Neural progenitor cell (in vitro differentiated cells): ENCODE measurements around the gene CTDSP2.

Experiments
- EZH2 ChIP-seq: fragments of 200-600 bp; sonication (generic); IDR thresholded peaks from 2 replicates; pipeline ENCODE4 v1.6.1; 2017; ENCODE audit warnings: antibody characterized with exemption, mild to moderate bottlenecking, moderate library complexity
- TF ChIP-seq, protein P1 (sequence below): fragments of 200-600 bp; sonication (generic); IDR thresholded peaks from 2 replicates; pipeline ENCODE4 v1.5.1; 2017; ENCODE audit warnings: antibody characterized with exemption, mild to moderate bottlenecking

DNA sequence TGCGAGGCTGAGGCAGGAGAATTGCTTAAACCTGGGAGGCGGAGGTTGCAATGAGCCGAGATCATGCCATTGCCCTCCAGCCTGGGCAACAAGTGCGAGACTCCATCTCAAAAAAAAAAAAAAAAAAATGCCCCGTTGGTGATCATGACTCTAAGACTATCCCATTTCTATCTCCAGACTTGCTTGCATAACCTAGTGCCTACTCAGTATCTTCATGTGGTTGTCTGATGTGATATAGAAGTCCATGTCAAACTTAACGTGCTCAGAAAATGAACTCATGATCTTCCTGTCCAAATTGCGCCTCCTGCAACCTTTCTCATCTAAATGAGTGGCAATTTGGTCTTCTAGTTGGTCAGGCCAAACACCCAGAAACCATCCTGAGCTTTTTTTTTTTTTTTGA, 68.6 kb downstream of the CTDSP2 start:
- TF ChIP-seq, protein P1, sequence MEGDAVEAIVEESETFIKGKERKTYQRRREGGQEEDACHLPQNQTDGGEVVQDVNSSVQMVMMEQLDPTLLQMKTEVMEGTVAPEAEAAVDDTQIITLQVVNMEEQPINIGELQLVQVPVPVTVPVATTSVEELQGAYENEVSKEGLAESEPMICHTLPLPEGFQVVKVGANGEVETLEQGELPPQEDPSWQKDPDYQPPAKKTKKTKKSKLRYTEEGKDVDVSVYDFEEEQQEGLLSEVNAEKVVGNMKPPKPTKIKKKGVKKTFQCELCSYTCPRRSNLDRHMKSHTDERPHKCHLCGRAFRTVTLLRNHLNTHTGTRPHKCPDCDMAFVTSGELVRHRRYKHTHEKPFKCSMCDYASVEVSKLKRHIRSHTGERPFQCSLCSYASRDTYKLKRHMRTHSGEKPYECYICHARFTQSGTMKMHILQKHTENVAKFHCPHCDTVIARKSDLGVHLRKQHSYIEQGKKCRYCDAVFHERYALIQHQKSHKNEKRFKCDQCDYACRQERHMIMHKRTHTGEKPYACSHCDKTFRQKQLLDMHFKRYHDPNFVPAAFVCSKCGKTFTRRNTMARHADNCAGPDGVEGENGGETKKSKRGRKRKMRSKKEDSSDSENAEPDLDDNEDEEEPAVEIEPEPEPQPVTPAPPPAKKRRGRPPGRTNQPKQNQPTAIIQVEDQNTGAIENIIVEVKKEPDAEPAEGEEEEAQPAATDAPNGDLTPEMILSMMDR = no peak
- no peak for TF ChIP-seq EZH2
